Stomach smooth muscle (tissue), 2 donors: ENCODE data around the gene PALD1.

ENCODE experiments used
- H3K27ac ChIP-seq: one replicate; pipeline ENCODE4 v1.7.0; 2013; ENCODE audit warnings: mild to moderate bottlenecking, low read length, inconsistent platforms
- H3K27me3 ChIP-seq, 2 donors: one replicate each; pipeline ENCODE4 v1.7.0; 2013; ENCODE audit warnings: low read length in 2 of 2; ENCODE audit not compliant: insufficient read depth in 2 of 2, control insufficient read depth in 1 of 2
- H3K36me3 ChIP-seq, 2 donors: one replicate each; pipeline ENCODE4 v1.7.0; 2013; ENCODE audit warnings: low read length in 2 of 2; ENCODE audit not compliant: control insufficient read depth in 2 of 2, insufficient read depth in 2 of 2
- H3K4me1 ChIP-seq: one replicate; pipeline ENCODE4 v1.7.0; 2013; ENCODE audit warnings: low read length; ENCODE audit not compliant: control insufficient read depth, insufficient read depth
- H3K4me3 ChIP-seq, 2 donors: one replicate each; pipeline ENCODE4 v1.7.0; 2013; ENCODE audit warnings: low read length in 2 of 2
- H3K9ac ChIP-seq, 2 donors: one replicate each; pipeline ENCODE4 v1.7.0; 2013; ENCODE audit warnings: low read length in 2 of 2, mild to moderate bottlenecking in 1 of 2
- H3K9me3 ChIP-seq, 2 donors: one replicate each; pipeline ENCODE4 v1.7.0; 2013; ENCODE audit warnings: low read length in 2 of 2; ENCODE audit not compliant: control insufficient read depth in 2 of 2
- donor health status: healthy.
- donor health status: Pancreatic carcinoma.

Gene PALD1

DNA sequence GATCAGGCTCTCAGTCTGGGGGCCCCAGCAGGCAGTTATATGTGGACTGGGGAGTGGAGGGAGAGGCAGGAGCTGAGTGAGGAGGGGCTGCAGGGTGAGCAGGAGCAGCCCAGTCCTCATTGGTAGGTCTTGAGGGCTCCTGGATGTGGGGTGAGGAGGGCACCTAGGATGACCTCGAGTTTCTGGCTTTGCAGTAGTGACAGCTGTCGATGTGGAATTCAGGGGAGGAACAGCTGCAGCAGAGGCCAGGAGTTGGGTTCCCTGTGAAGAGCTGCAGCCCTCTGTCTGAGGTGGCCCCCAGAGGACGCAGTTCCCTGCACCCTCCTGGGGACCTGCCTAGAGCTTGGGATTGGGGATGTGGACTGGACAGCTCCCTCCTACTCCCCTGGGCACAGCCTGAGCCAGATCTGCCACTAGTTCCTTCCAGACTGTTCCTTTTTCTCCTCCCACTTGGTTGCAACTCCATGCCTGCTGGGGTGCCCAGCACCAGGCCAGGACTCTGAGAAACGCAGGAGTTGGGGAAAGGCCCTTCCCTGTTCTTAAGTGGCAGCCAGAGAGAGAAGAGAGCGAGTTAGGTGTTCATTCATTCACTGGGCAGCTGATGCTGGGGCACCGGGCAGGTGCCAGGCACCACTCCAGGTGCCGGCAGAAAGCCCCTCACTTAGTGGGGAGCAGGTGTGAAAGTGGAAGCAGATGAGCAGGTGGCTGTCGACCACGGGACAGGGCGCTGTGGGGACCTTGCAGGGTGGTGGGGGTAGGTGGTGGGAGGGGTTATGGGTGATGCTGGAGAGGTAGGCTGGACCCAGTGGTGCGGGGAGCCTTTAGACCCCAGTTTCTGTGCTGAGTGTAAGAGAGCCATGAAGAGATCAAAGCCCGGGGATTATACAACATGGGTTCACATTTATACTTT, 66.1 kb downstream of the PALD1 start:
- no peak overlapping the region for H3K4me3 ChIP-seq
- no peaks in the 10 kb centered on the region for H3K27me3 ChIP-seq
- H3K9me3 ChIP-seq = no peaks in the 10 kb centered on the region
- peaks cover 20 to 31% of the 10 kb centered on the region in 2 donors for H3K36me3 ChIP-seq
- H3K27ac ChIP-seq = peak overlapping the region; percentile 18
- peaks cover 17% of the 10 kb centered on the region for H3K4me1 ChIP-seq
- no peak overlapping the region for H3K9ac ChIP-seq

DNA sequence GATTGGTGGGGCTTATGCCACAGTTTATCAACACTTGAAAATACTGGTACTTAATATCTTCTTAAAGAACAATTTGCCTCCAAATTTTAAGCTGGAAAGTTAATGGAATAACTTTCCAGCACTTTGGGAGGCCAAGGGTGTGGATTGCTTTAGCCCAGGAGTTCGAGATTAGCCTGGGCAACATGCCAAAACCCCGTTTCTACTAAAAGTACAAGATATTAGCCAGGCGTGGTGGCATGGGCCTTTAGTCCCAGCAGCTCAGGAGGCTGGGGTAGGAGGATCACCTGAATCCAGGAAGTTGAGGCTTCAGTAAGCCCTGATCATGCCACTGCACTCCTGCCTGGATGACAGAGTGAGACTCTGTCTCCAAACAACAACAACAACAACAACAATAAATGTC, 68.0 kb downstream of the PALD1 start:
- H3K4me1 ChIP-seq = peaks cover 19% of the 10 kb centered on the region
- no peak overlapping the region for H3K4me3 ChIP-seq
- no peaks in the 10 kb centered on the region for H3K9me3 ChIP-seq
- no peak overlapping the region for H3K27ac ChIP-seq
- peaks cover 11 to 27% of the 10 kb centered on the region in 2 donors for H3K36me3 ChIP-seq
- no peaks in the 10 kb centered on the region for H3K27me3 ChIP-seq
- H3K9ac ChIP-seq = peak overlapping the region in 1 of 2 donors; percentile 5

DNA sequence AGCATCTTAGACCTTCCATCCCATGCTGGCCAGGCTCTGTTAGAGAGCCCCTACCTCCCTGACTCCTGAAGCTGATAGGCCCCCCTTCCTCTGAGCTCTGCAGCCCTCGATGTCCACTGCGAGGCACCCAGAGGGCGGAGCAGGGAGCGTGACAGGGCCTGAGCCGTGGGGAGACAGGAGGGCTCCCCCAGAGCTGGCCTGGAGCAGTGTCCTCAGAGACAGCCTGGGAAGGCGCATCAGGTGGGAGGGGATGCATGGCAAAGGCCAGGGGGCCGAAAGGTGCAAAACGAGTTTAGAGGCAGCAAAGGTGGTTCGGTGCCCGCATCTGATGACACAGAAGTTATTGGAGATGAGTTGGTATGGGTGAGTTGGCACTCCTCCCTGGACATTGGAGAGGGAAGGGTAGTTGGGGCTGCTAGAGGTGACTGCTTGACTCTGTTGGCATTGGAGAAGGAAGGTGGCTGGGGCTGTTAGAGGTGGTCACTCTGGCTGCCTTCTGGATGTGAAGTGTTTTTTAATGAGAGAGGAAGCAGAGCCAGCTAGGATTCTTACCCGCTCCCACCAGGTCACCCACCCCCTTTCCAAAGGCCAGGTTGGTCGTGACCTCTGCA, 70.9 kb downstream of the PALD1 start:
- H3K4me3 ChIP-seq = no peak overlapping the region
- H3K27ac ChIP-seq = no peak overlapping the region
- no peak overlapping the region for H3K9ac ChIP-seq
- H3K36me3 ChIP-seq = peaks cover 9 to 29% of the 10 kb centered on the region in 2 donors
- H3K27me3 ChIP-seq = no peaks in the 10 kb centered on the region
- no peaks in the 10 kb centered on the region for H3K9me3 ChIP-seq
- peaks cover 26% of the 10 kb centered on the region for H3K4me1 ChIP-seq

- H3K27ac ChIP-seq = no peak overlapping the region
- H3K4me3 ChIP-seq = no peak overlapping the region
- H3K9ac ChIP-seq = no peak overlapping the region
- no peaks in the 10 kb centered on the region for H3K9me3 ChIP-seq
- no peaks in the 10 kb centered on the region for H3K27me3 ChIP-seq
- H3K4me1 ChIP-seq = peaks cover 26% of the 10 kb centered on the region
- peaks cover 9 to 28% of the 10 kb centered on the region in 2 donors for H3K36me3 ChIP-seq
Measured at GRCh38 chr10:70549962-70550458, 71.4 kb downstream of the PALD1 start.

- peaks cover 9 to 28% of the 10 kb centered on the region in 2 donors for H3K36me3 ChIP-seq
- no peak overlapping the region for H3K27ac ChIP-seq
- H3K27me3 ChIP-seq = no peaks in the 10 kb centered on the region
- H3K4me1 ChIP-seq = peaks cover 26% of the 10 kb centered on the region
- H3K9me3 ChIP-seq = no peaks in the 10 kb centered on the region
- H3K9ac ChIP-seq = no peak overlapping the region
- no peak overlapping the region for H3K4me3 ChIP-seq
Measured at GRCh38 chr10:70550459-70550858, 71.9 kb downstream of the PALD1 start.

GRCh38 chr10:70551466-70551865, 72.9 kb downstream of the PALD1 start:
- no peaks in the 10 kb centered on the region for H3K27me3 ChIP-seq
- peaks cover 9 to 28% of the 10 kb centered on the region in 2 donors for H3K36me3 ChIP-seq
- peaks cover 25% of the 10 kb centered on the region for H3K4me1 ChIP-seq
- H3K9me3 ChIP-seq = no peaks in the 10 kb centered on the region
- H3K27ac ChIP-seq = peak overlapping the region; percentile 49
- no peak overlapping the region for H3K9ac ChIP-seq
- no peak overlapping the region for H3K4me3 ChIP-seq

DNA sequence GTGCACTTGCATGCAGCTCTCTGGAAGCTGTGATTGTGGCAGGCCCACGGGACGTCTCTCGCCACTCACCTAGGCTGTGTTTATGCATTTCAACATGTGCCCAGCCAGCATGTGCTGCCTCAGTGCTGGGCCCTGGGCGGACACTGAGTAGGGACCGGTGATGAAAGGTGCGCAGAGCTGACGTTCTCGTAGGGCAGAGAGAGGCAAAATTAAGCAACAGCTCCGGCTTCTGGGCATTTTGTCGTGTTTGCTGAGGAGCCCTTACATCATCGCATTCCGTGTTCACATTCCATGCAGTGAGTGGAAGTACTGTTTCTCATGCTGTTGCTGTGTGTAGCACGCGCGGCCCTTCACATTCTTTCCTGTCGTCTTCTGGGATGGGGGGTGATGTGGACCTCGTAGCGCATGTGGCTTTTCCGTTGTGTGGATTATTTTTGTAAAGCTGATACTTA, 73.4 kb downstream of the PALD1 start:
- Histone ChIP-seq H3K9me3 (no peaks in the 10 kb centered on the region), H3K9ac (no peak overlapping the region), H3K27ac (peak overlapping the region; percentile 49), H3K27me3 (no peaks in the 10 kb centered on the region), H3K4me1 (peaks cover 21% of the 10 kb centered on the region), H3K4me3 (no peak overlapping the region), H3K36me3 (peaks cover 15 to 32% of the 10 kb centered on the region in 2 donors)

DNA sequence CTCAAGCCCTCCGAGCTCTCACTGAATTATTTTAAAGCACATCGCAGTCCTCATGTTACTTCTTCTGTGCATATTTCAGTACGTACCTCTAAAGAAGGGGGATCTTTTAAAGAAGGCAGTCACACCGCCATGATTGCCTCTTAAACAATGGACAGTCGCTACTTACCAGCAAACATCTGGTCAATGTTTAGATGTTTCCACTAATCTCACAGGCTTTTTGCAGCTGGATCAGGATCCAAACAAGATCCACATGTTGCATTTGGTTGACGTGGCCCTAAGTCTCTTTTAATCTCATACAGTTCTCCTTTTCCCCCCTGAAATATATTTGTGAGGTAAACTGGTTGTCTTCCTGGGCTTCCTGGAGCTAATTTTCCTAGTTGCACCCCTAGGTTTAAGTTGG, 74.0 kb downstream of the PALD1 start:
- H3K4me3 ChIP-seq = no peak overlapping the region
- no peak overlapping the region for H3K27ac ChIP-seq
- H3K36me3 ChIP-seq = peaks cover 17 to 36% of the 10 kb centered on the region in 2 donors
- no peaks in the 10 kb centered on the region for H3K27me3 ChIP-seq
- no peak overlapping the region for H3K9ac ChIP-seq
- H3K9me3 ChIP-seq = no peaks in the 10 kb centered on the region
- peaks cover 21% of the 10 kb centered on the region for H3K4me1 ChIP-seq

DNA sequence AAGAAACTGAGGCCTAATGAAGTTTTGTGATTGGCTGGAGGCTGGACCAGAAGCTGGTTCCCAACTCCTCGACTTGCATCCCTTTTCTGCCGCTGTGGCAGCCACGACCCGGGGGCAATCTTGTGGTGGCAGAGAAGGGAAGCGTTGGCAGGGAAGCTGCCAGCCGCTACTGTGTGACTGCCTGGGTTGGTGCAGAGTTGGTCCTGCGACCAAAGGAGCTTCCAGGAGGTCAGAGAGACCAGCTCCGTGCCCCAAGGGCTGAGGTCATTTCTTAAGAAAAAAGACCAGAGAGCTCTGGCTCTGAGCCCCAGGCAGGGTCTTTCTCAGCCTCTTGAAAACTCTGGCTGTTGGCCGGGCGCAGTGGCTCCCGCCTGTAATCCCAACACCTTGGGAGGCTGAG, 76.8 kb downstream of the PALD1 start:
- H3K27ac ChIP-seq = no peak overlapping the region
- H3K36me3 ChIP-seq = peaks cover 17 to 30% of the 10 kb centered on the region in 2 donors
- peaks cover 39% of the 10 kb centered on the region for H3K4me1 ChIP-seq
- no peak overlapping the region for H3K9ac ChIP-seq
- H3K27me3 ChIP-seq = no peaks in the 10 kb centered on the region
- no peak overlapping the region for H3K4me3 ChIP-seq
- H3K9me3 ChIP-seq = no peaks in the 10 kb centered on the region

DNA sequence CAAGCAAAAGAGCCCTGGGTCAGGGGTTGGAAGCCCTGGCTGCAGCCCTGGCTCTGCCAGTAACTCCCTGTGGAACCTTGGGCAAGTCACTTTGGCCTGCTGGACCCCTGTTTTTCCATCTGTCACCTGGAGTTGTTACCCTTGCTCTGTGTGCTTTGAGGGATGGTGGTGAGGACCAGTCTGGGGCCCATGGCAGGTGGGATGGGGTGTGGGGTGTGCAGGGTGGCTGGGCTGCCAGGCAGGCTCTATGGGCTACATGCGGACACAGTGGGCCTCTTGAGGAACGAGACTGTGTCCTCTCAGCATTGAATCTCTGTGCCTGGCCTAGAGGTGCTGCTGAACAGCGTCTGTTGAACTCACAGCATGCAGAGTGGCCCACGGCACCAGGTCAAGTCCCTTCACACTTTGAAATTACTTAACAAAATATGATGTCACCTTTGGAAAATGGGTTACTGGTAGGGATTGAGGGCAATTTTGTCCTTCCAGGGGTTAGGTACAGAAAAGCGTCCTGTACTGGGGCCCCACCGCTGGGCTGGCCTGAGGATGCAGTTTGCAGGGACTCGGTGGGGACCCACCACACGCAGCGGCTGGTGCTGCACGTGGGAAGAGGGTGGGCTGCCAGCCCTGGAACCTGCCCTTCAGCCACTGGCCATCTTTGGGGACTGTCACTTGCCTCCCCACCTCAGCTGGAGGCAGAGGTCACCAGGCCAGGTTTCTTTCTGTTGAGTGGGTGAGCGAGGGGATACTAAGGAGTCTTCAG, 78.7 kb downstream of the PALD1 start:
- no peaks in the 10 kb centered on the region for H3K27me3 ChIP-seq
- H3K9me3 ChIP-seq = no peaks in the 10 kb centered on the region
- peaks cover 17 to 24% of the 10 kb centered on the region in 2 donors for H3K36me3 ChIP-seq
- no peak overlapping the region for H3K4me3 ChIP-seq
- no peak overlapping the region for H3K9ac ChIP-seq
- peaks cover 43% of the 10 kb centered on the region for H3K4me1 ChIP-seq
- H3K27ac ChIP-seq = no peak overlapping the region
